Stimulated activated CD4-positive, alpha-beta T cell treated with anti-CD3 and anti-CD28 coated beads, Interleukin-2, amount 100 ng/mL, for 24 hours (primary cell): ENCODE measurements around the gene CADPS2.

Source experiments
- DNase-seq, 2 donors: peaks; one replicate each; pipeline ENCODE4 v3.0.0-alpha.2; 2020

Gene CADPS2

GRCh38 chr7:122515404-122515803 lies 370.9 kb downstream of the CADPS2 start:
- no peak for DNase-seq

GRCh38 chr7:122511268-122511667 lies 375.0 kb downstream of the CADPS2 start:
- DNase-seq = no peak

- no peak for DNase-seq
Measured at GRCh38 chr7:122507591-122507990, 378.7 kb downstream of the CADPS2 start.

DNA sequence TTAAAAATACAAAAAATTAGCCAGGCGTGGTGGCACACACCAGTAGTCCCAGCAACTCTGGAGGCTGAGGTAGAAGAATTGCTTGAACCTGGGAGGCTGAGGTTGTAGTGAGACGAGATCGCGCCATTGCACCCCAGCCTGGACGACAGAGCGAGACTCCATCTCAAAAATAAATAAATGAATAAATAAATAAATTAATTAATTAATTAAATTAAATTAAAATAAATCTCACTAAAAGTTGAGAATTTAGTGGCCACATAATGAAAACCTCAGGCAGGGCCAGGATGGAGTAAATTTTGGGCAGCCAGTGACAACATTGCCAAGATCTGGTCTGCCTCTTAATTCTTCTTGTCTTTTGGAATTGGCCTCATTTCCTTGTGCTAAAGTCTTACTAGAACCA lies 394.3 kb downstream of the CADPS2 start:
- DNase-seq = no peak

GRCh38 chr7:122488241-122488640 lies 398.0 kb downstream of the CADPS2 start:
- DNase-seq = no peak

DNA sequence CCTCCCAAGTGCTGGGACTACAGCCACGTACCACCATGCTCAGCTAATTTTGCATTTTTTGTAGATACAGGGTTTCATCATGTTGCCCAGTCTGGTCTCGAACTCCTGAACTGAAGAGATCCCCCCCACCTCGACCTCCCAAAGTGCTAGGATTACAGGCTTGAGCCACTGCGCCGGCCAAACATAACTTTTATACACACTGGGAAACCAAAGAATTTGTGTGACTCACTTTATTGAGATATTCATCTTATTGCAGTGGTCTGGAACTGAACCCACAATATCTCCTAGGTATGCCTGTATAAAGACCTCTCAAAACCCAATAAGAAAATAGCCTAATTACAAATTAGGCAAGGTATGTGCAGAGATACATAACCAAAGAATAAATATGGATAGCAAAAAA lies 399.1 kb downstream of the CADPS2 start:
- no peak for DNase-seq

GRCh38 chr7:122485856-122486255 lies 400.4 kb downstream of the CADPS2 start:
- DNase-seq = no peak

- no peak for DNase-seq
Measured at GRCh38 chr7:122482212-122482611, 404.0 kb downstream of the CADPS2 start.

DNA sequence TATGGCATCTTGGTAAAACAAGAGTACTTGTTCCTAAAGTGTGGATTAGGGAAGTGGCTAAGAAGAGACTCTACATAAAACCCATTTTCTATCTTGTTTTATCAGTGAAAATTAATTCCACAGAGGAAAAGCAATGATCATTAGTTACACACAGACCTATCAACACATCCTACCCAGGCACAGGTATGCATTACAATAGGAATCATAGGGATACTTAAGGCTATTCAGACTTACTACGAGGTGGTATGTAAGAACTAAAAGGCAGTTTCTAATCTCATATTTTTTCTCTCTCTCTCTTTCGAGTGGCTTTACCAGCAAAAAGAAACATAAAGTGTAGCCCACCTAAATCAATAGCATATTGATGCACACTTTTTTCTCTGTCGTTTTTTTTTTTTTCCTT lies 415.4 kb downstream of the CADPS2 start:
- no peak for DNase-seq

DNA sequence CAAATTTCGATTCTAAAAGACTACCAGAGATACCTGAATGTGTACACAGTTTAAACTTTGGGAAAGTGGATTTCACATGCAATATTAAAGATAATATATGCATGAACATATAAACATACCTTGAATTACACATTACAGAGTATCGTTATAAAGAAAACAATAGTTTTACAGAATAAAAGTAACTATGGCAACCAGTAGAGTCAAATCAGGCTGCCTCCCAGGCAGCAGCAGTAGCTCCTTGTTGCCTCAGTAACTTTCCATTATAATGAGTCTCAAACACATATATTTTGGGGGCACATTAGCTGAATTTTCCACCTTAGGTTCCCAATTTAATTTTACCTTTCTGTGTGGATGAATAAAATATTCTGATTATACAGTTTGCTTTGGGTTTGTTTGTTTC lies 417.3 kb downstream of the CADPS2 start:
- DNase-seq = no peak

GRCh38 chr7:122467661-122468449 lies 418.4 kb downstream of the CADPS2 start:
- no peak for DNase-seq

DNA sequence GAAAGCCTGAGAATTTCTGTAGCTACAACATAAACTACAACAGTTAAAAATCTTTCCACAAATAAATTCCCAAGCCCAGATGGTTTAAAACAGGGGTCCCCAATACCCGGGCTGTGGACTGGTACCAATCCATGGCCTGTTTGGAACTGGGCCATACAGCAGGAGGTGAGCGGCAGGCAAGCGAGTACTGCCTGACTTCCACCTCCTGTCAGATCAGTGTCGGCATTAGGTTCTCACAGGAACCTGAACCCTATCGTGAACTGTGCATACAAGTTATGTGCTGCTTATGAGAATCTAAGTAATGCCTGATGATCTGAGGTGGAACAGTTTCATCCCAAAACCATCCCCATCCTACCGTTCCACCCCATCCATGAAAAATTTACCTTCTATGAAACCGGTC lies 421.0 kb downstream of the CADPS2 start:
- DNase-seq = no peak

- no peak for DNase-seq
Measured at GRCh38 chr7:122463631-122464030, 422.6 kb downstream of the CADPS2 start.

DNA sequence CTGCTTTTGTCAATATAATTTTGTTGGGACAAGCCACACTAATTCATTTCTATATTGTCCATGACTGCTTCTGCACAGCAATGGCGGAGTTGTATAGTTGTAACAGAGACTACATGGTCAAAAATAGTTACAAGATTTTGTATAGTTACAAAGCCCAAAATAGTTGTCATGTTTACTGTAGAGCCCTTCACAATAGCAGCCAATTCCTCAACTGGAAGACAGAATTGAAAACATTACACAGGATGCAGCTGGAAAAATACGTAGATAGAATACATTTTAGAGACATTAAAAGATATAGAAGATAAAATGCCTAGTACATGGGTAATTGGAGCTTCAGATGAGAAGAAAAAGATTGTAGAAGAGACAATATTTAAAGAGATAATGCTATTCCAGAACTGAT lies 425.3 kb downstream of the CADPS2 start:
- DNase-seq = no peak

DNA sequence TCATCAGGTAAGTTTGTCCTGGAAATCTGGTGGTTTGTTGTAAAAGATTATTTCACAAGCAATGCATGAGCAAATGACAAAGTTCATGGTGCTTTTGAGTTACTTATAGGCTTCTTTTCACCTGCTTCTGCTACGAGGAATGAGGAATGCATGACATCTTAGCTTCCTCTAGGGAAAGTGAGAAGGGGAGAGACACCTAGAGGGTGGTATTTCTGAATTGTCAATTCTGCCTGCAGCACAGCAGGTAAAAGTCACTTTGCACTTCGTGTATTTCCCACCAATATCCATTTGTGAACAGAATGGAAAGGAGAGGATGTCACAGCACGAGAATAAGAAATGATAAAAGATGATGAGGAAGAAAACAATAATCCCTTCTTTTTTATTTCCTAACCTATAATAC lies 428.3 kb downstream of the CADPS2 start:
- no peak for DNase-seq

GRCh38 chr7:122457325-122457724 lies 428.9 kb downstream of the CADPS2 start:
- no peak for DNase-seq

DNA sequence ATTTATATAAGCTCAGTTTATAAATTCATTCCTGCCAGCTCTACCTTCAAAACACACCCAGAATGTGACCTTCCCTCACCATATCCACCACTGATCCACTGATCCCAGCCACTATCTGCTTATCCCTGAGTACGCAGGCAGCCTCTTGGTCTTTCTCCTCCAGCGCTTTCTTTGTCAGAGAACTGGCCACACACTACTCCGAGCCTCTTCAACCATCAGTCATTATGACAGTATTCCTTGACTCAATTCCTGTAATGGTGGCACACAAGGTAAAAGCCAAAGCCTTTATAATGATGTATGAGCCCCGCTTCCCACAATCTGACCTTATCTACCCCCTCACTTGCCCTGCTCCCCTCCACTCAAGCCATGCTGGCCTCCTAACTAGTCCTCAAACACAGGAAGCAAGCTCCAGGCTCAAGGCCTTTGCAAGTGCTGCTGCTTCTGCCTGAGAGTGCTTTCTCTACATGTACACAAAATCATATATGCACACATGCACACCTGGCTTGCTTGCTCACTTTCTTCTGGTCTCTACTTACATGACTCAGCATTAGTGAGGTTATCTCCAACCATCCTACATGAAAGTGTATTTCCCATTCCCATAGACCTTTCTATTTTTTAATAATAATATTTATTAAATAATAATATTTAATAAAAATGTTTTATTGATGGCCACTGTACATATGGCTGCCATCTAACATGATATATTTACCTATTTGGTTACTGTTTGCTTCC lies 431.3 kb downstream of the CADPS2 start:
- DNase-seq = no peak

DNA sequence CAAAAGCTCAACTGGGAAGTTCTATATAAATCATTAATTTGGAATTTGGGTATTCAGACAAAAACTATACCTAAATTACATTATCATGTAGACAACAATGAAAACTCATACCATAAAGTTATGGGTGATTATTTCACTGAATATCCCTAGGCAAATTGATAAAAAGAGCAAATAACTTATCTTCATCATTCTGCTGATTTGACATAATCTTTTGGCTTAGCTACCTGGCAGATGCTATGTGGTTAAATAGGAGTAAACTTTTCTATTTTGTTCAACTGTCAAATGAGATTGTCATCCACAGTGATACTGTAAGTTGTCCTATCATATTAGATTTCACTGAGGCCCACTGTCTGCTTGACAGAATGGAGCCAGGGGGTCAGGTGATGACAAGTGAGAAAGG lies 432.8 kb downstream of the CADPS2 start:
- no peak for DNase-seq

- DNase-seq = no peak
Measured at GRCh38 chr7:122448893-122449589, 437.2 kb downstream of the CADPS2 start.

- DNase-seq = no peak
Measured at GRCh38 chr7:122442929-122443328, 443.3 kb downstream of the CADPS2 start.

DNA sequence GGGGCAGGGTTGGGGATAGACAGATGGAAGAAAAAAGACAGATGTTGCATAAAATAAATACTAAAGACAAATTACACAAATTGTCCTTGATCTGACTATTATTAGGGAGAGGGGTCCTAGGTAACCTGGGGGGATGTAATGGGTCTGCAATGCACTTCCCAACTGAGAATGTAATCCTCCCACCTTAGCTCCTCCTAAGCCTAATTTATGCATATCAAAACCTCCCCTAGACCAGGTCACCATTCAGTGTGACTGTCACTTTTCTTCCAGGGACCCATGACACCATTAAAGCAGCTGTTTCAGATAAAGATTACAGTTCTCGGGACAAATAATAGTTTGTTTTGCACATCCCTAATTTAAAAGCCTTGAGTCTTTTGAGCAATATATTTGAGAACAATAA lies 447.8 kb downstream of the CADPS2 start:
- DNase-seq = no peak

DNA sequence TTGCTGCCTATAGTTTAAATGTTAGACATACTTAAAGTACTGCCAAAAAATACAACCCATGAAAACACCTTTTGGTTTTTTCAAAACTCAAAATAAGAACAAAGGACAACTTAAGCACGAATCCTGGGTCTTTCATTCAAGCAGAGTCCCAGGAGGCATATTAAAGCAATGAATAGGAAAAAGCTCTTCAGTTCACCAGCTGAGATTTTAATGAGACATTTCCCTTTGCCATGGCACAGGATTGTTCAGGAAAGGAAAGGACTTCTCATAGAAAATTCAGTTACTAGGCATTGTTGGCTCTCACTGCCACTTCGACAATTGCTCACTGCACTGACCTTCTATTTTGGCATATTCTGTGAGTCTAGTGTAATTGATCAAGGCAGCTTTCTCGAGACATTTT lies 448.3 kb downstream of the CADPS2 start:
- DNase-seq = no peak

DNA sequence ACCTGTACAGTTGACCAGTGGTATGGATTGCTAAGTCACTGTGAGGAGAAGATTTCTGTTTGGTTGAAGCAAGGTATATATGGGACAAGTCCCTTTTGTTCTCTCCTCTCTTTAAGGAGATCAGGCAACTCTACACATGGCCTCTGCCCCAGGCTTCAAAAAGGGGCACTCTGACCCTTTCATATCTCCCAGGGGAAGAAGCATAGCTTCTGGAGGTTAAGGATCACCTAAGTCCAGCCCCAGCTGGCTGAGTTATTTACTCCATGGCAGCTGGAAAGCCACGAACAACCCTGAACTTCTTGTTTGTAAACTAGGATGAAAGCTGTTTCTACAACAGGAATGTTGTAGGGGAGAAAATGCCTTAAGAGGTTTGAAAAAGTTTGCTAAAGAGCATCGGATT lies 452.5 kb downstream of the CADPS2 start:
- DNase-seq = no peak

DNA sequence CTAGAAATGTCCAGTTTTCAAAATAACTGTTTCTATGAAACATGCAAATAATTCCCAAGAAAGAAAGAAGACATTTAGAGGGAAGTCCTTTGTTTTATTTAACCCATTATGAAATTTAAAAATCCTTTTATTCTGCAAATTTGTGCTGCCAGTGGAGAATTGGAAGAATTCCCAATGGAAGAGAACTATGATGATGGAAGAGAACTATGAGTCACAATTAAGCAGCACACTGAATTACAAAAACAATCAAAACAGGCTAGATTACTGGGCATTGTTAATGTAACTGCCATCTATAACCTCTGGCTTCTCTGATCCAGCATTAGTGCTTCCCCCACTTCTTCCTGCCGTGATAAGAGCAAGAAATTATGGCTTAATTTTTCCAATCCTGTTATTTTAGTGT lies 455.6 kb downstream of the CADPS2 start:
- no peak for DNase-seq
